Mesangial cell (primary cell): ENCODE data around the gene CDKL1. TPM values are rescaled to one million over a fixed set of nuclear protein-coding genes. Genes with fewer than 3 reads are reported as not detected.

Experiments
- total RNA-seq: library from RNA; depleted of rRNA; stranded (reverse); fragments of >200 nt; gene quantifications from 2 replicates; pipeline ENCODE4 v1.2.3, GENCODE V29; 2015

The CDKL1 gene
- total RNA-seq: 5.1 and 23.8 TPM in 2 replicates

GRCh38 chr14:50396631-50397389, at the start of gene CDKL1:
TSS of gene CDKL1 (minus strand) at chr14:50396881. CDS start at chr14:50395868, 1,013 bp downstream.

GRCh38 chr14:50311972-50312733, 84.5 kb downstream of the CDKL1 start, which contains the start of the genes DMAC2L and L2HGDH:
TSS of gene DMAC2L (plus strand) at chr14:50312324. CDS start at chr14:50321488, 9,164 bp downstream.
TSS of gene L2HGDH (minus strand) at chr14:50312229. CDS start at chr14:50312150, 79 bp downstream.

Other genes starting within 250 kb of the CDKL1 start
- 8.8 and 16.1 TPM in 2 replicates for gene SOS2, start 165.3 kb downstream of the CDKL1 start, total RNA-seq
- gene L2HGDH, start 84.7 kb downstream of the CDKL1 start, total RNA-seq: 2.5 and 8.0 TPM in 2 replicates
- 6.2 and 7.0 TPM in 2 replicates for gene DMAC2L, start 84.6 kb downstream of the CDKL1 start, total RNA-seq
- gene MAP4K5, start 135.7 kb upstream of the CDKL1 start, total RNA-seq: 73.3 and 75.8 TPM in 2 replicates
- gene ATL1, start 163.3 kb upstream of the CDKL1 start, total RNA-seq: 3.4 and 4.6 TPM in 2 replicates